ENCODE data around the gene NPRL2. TPM values are rescaled to one million over a fixed set of nuclear protein-coding genes. Genes with fewer than 3 reads are reported as not detected.

NPRL2 gene
- 22.5 and 30.1 TPM in 2 replicates for total RNA-seq

DNA sequence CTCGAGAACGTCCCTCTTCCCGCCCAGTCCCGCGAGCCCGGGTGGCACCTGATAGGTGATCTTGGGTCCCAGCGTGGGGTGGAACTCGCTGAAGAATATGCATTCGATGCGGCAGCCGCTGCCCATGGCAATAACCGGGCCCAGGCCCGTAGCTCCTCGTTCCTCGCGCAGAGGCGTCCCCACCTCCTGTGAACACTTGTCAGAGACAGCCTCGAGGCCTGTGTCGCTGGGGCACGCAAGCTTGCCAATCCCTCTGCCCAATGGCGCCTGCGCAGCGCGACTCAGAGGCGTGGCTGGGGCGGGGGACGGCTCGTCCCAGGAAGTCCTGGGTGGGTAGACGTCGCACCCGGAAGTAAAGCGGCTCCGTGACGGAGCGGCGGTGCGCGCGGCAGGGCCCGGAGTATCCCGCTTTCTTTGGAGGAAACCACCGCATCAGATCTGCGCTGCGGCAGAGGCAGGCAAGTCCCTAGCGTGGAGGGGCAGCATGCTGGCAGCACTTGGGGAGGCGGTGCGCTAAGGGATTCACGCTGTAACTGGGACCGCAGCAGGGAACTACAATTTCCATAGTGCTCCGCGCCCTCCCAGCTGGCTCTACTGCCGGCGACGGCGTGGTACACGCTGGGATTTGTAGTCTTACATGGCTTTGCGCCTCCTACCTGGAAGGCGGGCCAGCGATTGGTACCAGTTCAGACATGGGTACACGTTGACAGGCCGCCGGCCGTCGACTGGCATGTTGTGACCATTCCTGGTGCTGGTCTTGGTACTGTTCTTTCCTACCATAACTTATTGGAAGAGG is at the start of gene NPRL2, which contains the start of gene CYB561D2:
TSS of gene NPRL2 (minus strand) at position 249 of the 796 bp plus-strand sequence. CDS start at position 126, 123 bp downstream.
TSS of gene CYB561D2 (plus strand) at position 336 of the 796 bp plus-strand sequence. CDS start 572 bp downstream, outside the sequence.

GRCh38 chr3:50358911-50359759 is 8.6 kb upstream of the NPRL2 start, which contains the start of gene TMEM115:
TMEM115 (minus strand) TSS chr3:50359521; CDS start chr3:50359063, 458 bp downstream.

GRCh38 chr3:50345586-50346234 is 4.9 kb downstream of the NPRL2 start, which contains the start of gene ZMYND10:
ZMYND10 (minus strand) TSS chr3:50345732; CDS start chr3:50345579, 153 bp downstream.

DNA sequence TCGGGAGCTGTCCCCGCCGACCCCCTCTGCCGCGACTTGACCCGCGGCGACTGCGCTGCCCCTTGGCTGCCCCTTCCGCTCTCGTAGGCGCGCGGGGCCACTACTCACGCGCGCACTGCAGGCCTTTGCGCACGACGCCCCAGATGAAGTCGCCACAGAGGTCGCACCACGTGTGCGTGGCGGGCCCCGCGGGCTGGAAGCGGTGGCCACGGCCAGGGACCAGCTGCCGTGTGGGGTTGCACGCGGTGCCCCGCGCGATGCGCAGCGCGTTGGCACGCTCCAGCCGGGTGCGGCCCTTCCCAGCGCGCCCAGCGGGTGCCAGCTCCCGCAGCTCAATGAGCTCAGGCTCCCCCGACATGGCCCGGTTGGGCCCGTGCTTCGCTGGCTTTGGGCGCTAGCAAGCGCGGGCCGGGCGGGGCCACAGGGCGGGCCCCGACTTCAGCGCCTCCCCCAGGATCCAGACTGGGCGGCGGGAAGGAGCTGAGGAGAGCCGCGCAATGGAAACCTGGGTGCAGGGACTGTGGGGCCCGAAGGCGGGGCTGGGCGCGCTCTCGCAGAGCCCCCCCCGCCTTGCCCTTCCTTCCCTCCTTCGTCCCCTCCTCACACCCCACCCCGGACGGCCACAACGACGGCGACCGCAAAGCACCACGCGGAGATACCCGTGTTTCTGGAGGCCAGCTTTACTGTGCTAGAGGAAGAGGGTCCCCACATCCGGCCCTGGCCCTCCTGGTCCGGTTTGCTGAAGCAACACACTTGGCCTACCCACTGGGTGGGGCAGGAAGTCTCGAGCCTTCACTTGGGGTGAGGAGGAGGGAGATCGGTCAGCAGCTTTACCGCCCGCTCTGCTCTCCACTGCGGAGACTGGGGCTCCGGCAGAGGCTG is 9.9 kb downstream of the NPRL2 start, which contains the start of gene RASSF1:
TSS of gene RASSF1 (minus strand) at position 389 of the 882 bp plus-strand sequence. CDS start at position 358, 31 bp downstream.

DNA sequence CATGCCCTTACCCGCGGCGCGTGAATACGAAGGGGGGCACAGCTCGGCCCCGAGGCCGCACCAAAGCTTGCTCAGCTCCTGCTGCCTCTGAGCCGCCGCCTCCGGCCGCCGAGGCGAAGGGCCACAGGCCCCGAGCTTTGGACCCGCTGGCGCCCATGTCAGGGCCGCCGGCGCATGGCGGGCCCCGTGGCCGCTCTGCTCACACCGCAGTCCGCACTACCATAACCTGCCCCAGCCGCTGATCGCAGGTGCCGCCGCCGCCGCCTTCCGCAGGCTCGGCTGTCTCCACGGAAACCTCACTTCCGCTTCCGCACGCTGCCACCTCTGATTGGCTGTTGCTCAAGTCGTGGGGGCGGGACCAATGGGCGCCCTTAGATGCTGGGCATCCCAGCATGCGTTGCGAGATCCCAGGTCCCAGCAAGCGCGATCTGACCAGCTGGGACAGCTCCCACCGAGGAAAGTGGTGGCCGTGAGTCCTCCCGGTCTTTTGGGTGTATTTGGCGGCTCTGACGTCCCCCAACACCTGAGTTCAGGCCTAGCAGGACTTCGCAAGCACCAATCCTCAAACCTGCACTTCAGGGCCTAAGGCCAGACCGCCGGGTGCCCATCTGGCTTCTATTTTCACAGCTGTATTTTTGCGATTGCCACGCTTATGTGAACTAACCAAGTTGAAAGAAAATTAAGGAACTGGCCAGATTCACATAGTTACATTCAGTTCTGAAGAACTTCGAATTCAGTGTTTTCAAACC is 22.5 kb downstream of the NPRL2 start, which contains the start of gene TUSC2:
TSS of gene TUSC2 (minus strand) at position 281 of the 749 bp plus-strand sequence. CDS start at position 157, 124 bp downstream.

GRCh38 chr3:50322386-50323091 is 28.0 kb downstream of the NPRL2 start, which contains the start of gene HYAL2:
HYAL2 (minus strand) TSS chr3:50322745; CDS start chr3:50320489, 2,256 bp downstream.

DNA sequence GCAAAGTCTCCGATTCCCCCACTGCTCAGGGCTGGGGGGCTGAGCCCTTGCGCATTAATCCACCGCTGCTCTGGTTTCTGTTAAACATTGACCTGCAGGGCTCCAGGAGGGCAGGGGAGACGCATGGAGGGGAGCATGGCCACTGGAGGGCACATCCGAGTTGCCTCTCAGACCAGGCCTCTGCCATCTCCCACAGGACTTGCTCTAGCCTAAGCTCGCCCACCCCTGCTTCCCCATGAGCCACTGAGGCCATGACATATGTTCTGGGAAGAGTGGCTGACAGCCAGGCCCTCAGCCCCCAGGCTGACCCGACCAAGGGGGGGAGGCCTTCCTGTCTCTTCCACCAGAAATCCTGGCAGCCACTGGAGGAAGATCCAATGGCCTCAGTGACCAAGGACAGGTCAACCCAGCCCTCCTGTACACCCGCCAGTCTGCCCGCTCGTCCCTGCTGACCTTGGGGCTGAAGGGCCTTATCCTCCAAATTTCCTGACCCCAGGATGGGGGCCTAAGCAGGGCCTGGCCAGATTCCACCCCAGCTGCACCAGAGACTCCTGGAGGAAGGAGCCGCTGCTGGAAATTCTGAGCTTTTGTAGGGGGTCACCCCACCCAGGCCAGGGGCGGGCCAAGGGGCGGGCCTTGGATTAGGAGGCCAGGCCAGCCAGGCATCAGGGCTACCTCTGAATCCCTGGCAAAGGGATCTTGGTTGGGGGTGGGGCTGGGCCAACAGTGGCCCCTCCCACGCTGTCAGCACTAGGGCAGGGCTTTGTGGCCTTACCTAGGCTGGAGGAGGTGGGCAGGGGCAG is 47.4 kb downstream of the NPRL2 start, which contains the start of gene HYAL1:
TSS of gene HYAL1 (minus strand) at position 562 of the 803 bp plus-strand sequence. CDS start 618 bp downstream, outside the sequence.

GRCh38 chr3:50298836-50299637 is 51.5 kb downstream of the NPRL2 start, which contains the start of the genes HYAL3 and NAA80:
HYAL3 (minus strand) TSS chr3:50299405; CDS start chr3:50295602, 3,803 bp downstream.
NAA80 (minus strand) TSS chr3:50299405; CDS start chr3:50297463, 1,942 bp downstream.

Other genes starting within 250 kb of the NPRL2 start
- 2.1 and 4.7 TPM in 2 replicates for gene SEMA3F, start 195.5 kb downstream of the NPRL2 start, total RNA-seq
- gene GNAT1, start 159.2 kb downstream of the NPRL2 start, total RNA-seq, result not detected in 2 replicates
- not detected in 2 replicates for gene SLC38A3, start 145.5 kb downstream of the NPRL2 start, total RNA-seq
- gene GNAI2, start 114.6 kb downstream of the NPRL2 start, total RNA-seq, result 293 and 296 TPM in 2 replicates
- gene SEMA3B, start 81.6 kb downstream of the NPRL2 start, total RNA-seq, result 31.7 and 36.9 TPM in 2 replicates
- not detected in 2 replicates for gene LSMEM2, start 71.7 kb downstream of the NPRL2 start, total RNA-seq
- 24.2 and 26.0 TPM in 2 replicates for gene IFRD2, start 58.3 kb downstream of the NPRL2 start, total RNA-seq
- gene HYAL3, start 51.4 kb downstream of the NPRL2 start, total RNA-seq, result 3.9 and 6.6 TPM in 2 replicates
- 2.2 and 3.8 TPM in 2 replicates for gene NAA80, start 51.4 kb downstream of the NPRL2 start, total RNA-seq
- 1.2 and 2.7 TPM in 2 replicates for gene HYAL1, start 47.2 kb downstream of the NPRL2 start, total RNA-seq
- 62.7 and 75.0 TPM in 2 replicates for gene HYAL2, start 28.0 kb downstream of the NPRL2 start, total RNA-seq
- gene TUSC2, start 22.6 kb downstream of the NPRL2 start, total RNA-seq, result 8.4 and 9.5 TPM in 2 replicates
- gene RASSF1, start 9.9 kb downstream of the NPRL2 start, total RNA-seq, result 35.1 and 38.6 TPM in 2 replicates
- gene ZMYND10, start 5.0 kb downstream of the NPRL2 start, total RNA-seq, result 1.3 and 1.4 TPM in 2 replicates
- 24.0 and 26.0 TPM in 2 replicates for gene CYB561D2, start 87 bp upstream of the NPRL2 start, total RNA-seq
- gene TMEM115, start 8.7 kb upstream of the NPRL2 start, total RNA-seq, result 29.2 and 32.9 TPM in 2 replicates
- 0.09 and 0.16 TPM in 2 replicates for gene CACNA2D2, start 152.9 kb upstream of the NPRL2 start, total RNA-seq
- gene C3orf18, start 217.0 kb upstream of the NPRL2 start, total RNA-seq, result 19.4 and 23.2 TPM in 2 replicates
- 8.7 and 12.1 TPM in 2 replicates for gene HEMK1, start 218.7 kb upstream of the NPRL2 start, total RNA-seq

All from bronchial smooth muscle cell (primary cell).